Adrenal gland (tissue), 12 donors: ENCODE measurements around the gene GOLGA5. TPM values are rescaled to one million over a fixed set of nuclear protein-coding genes. Genes with fewer than 3 reads are reported as not detected.

Source experiments
- DNase-seq, 7 donors: peaks; one replicate each; pipeline ENCODE4 v3.0.0-alpha.2; 2019 to 2020
- H3K27ac ChIP-seq, 5 donors: fragments of 200-600 bp; sonication (generic) in 4 of 5; 1 replicate in 3 of 5; 2 replicates in 2 of 5; pipeline versions ENCODE4 v1.5.1 to v1.8.0; 2016 to 2020; ENCODE audit warnings: mild to moderate bottlenecking in 1 of 5
- H3K27me3 ChIP-seq: fragments of 200-600 bp; 2 replicates; pipeline ENCODE4 v1.8.0; 2021
- H3K36me3 ChIP-seq, 2 donors: fragments of 200-600 bp; replicated peaks in 1 of 2; 1 replicate in 1 of 2; 2 replicates in 1 of 2; pipeline versions ENCODE4 v1.5.1 to v1.8.0; 2018 to 2022
- H3K4me1 ChIP-seq, 2 donors: fragments of 200-600 bp; replicated peaks in 1 of 2; 1 replicate in 1 of 2; 2 replicates in 1 of 2; pipeline versions ENCODE4 v1.5.1 to v1.8.0; 2018 to 2021
- H3K4me3 ChIP-seq, 4 donors: fragments of 200-600 bp; sonication (generic) in 3 of 4; one replicate each; pipeline ENCODE4 v1.5.1; 2016 to 2018
- H3K9me3 ChIP-seq, 3 donors: fragments of 200-600 bp; sonication (generic) in 1 of 3; replicated peaks in 1 of 3; 1 replicate in 2 of 3; 2 replicates in 1 of 3; pipeline versions ENCODE4 v1.5.1 to v1.8.0; 2016 to 2021
- POLR2A ChIP-seq, 2 donors: fragments of 450-650 bp; IDR thresholded peaks; one replicate each; pipeline ENCODE4 v1.6.1; 2017; ENCODE audit warnings: antibody characterized with exemption in 2 of 2, mild to moderate bottlenecking in 2 of 2, moderate library complexity in 1 of 2
- WGBS, 4 donors: extraction: QIAGEN DNeasy Blood & Tissue Kit in 2 of 4; methylation state at CpG; one replicate each; pipeline versions ENCODE4 v1.1.5 to v1.1.7; 2013 to 2017; 5-methylcytosine and 5-hydroxymethylcytosine counted together
- intact Hi-C, 2 donors: fragments of 100-400 bp; cut with DNase I; formaldehyde crosslinking; loops; one replicate each; pipeline versions ENCODE4 v1.14.1 to v1.15.0; 2022 to 2023
- polyA plus RNA-seq, 3 donors: library from polyadenylated mRNA; stranded (reverse); fragments of 200-250 nt in 2 of 3; fragments of 350-450 nt in 1 of 3; fragmentation: Illumina TruSeq in 1 of 3; extraction: RNeasy Lipid Tissue Mini Kit (QIAGEN cat#74804) in 1 of 3; gene quantifications; one replicate each; pipeline ENCODE4 v1.2.3, GENCODE V29; 2013 to 2014
- total RNA-seq, 9 donors: library from RNA; depleted of rRNA in 4 of 9; stranded (reverse); fragments of >200 nt in 4 of 9; fragments of 120-200 nt in 1 of 9; fragmentation: NEBNext Ultra II Directional in 1 of 9; extraction: Animal tissue kit (Norgen Biotek cat#: 25700) in 1 of 9; gene quantifications; one replicate each; pipeline versions ENCODE4 v1.1.0 to v1.2.4, GENCODE V29; 2013 to 2023
- TF ChIP-seq, protein P1 (sequence below), 6 experiments: fragments of 450-650 bp in 4 of 6; fragments of 200-600 bp in 2 of 6; sonication (generic) in 1 of 6; IDR thresholded peaks; 1 replicate in 5 of 6; 2 replicates in 1 of 6; pipeline versions ENCODE4 v1.5.1 to v1.8.0; 2016 to 2021; ENCODE audit warnings: antibody characterized with exemption in 6 of 6, mild to moderate bottlenecking in 2 of 6, moderate library complexity in 1 of 6
- donor health status: healthy with polysubstance abuse.
- donor health status: Bipolar disorder and iron deficiency.
- donor health status: DM: yes; HTN: yes; CAD: no.
- donor health status: DM: no; HTN: no; CAD: no.
- donor health status: DM: no; HTN: no; CAD: no.
- donor health status: DM: yes; HTN: yes; CAD: no.

Gene GOLGA5
- total and polyA plus RNA-seq, 12 donors, result 24.6 to 85.1 (median 35.0) TPM

DNA sequence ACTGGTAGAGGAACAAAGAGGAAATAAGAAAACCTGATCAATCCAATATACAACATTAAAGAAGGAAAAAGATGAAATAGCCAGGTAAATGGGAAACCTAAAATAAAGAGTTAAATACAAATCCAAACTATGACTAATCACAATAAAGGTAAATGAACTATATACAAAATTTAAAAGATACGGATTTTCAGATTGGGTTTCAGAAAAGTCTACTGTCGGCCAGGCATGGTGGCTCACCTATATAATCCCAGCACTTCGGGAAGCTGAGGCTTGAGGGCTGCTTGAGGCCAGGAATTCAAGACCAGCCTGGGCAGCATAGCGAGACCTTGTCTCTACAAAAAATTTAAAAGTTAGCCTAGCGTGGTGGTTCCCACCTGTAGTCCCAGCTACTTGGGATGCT is 89.0 kb downstream of the GOLGA5 start:
- no peak for DNase-seq
- TF ChIP-seq POLR2A (IDR thresholded peaks at IDR 0.05), result no peak
- TF ChIP-seq, protein P1, sequence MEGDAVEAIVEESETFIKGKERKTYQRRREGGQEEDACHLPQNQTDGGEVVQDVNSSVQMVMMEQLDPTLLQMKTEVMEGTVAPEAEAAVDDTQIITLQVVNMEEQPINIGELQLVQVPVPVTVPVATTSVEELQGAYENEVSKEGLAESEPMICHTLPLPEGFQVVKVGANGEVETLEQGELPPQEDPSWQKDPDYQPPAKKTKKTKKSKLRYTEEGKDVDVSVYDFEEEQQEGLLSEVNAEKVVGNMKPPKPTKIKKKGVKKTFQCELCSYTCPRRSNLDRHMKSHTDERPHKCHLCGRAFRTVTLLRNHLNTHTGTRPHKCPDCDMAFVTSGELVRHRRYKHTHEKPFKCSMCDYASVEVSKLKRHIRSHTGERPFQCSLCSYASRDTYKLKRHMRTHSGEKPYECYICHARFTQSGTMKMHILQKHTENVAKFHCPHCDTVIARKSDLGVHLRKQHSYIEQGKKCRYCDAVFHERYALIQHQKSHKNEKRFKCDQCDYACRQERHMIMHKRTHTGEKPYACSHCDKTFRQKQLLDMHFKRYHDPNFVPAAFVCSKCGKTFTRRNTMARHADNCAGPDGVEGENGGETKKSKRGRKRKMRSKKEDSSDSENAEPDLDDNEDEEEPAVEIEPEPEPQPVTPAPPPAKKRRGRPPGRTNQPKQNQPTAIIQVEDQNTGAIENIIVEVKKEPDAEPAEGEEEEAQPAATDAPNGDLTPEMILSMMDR (IDR thresholded peaks at IDR 0.05), result no peak
- Histone ChIP-seq H3K36me3 (no peaks in the 10 kb centered on the region), H3K27me3 (no peaks in the 10 kb centered on the region), H3K4me3 (no peak overlapping the region), H3K4me1 (peaks cover under 1 to 8% of the 10 kb centered on the region in 2 donors), H3K9me3 (no peaks in the 10 kb centered on the region), H3K27ac (no peak overlapping the region)
- intact Hi-C loops, result no loop called here
- WGBS, 4 donors, result 87 to 94% (median 88%) methylated on average over 5 of the region's 5 CpGs

DNA sequence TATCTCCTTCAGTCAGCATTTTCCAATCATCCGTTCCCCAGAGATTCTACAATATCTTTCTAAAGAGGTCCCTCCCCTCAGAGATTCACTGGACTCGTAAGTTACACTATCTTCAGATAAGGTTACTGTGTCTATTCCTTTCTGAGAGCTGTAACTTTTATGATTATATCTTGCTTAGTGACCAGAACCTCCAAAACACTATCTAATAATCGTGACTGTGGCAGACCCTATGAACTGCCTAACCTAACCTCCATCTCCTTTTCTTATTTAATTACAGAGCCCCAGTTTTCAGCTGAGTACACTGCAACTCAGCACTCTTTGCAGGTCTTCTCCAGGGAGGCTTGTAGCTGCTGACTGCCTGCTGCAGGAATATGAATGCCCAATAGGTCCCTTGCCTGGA is 90.3 kb downstream of the GOLGA5 start:
- Histone ChIP-seq H3K4me1 (no peaks in the 10 kb centered on the region), H3K9me3 (no peaks in the 10 kb centered on the region), H3K36me3 (no peaks in the 10 kb centered on the region), H3K4me3 (no peak overlapping the region), H3K27me3 (no peaks in the 10 kb centered on the region), H3K27ac (no peak overlapping the region)
- intact Hi-C loops, result no loop called here
- TF ChIP-seq, protein P1 (IDR thresholded peaks at IDR 0.05), result no peak
- no peak for TF ChIP-seq POLR2A (IDR thresholded peaks at IDR 0.05)
- 39 to 44% (median 42%) methylated on average over 3 of the region's 3 CpGs for WGBS, 4 donors
- DNase-seq, result no peak

GRCh38 chr14:92885279-92886061 is 91.4 kb downstream of the GOLGA5 start:
- Histone ChIP-seq H3K4me3 (no peak overlapping the region), H3K4me1 (no peaks in the 10 kb centered on the region), H3K9me3 (no peaks in the 10 kb centered on the region), H3K36me3 (no peaks in the 10 kb centered on the region), H3K27ac (no peak overlapping the region), H3K27me3 (no peaks in the 10 kb centered on the region)
- peak in 1 of 7 donors; percentile 46 for DNase-seq
- 52 to 64% (median 54%) methylated on average over 8 of the region's 8 CpGs for WGBS, 4 donors
- TF ChIP-seq POLR2A (IDR thresholded peaks at IDR 0.05), result no peak
- intact Hi-C loops, result no loop called here

DNA sequence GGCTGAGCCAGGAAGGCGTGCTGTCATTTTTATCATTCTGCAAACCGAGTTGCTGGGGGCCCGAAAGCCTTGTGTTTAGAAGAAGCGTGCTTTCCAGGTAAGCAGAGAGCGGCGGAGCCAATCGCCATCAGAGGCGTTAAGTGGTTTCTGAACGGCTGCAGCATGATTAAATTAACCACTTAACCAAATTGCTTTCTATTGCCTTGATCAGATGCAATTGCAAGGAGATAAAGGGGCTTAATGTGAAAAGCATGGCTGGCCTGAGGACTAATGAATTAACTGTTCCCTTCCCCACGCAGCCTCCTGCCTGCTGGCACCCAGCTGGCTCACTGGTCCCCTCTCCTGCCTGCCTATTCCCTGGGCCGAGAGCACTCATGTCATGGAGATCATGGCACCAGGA is 92.2 kb downstream of the GOLGA5 start:
- WGBS, 4 donors, result 66 to 72% (median 69%) methylated on average over 11 of the region's 11 CpGs
- H3K9me3 ChIP-seq, result no peaks in the 10 kb centered on the region
- peak in 1 of 7 donors; percentile 88 for DNase-seq
- H3K36me3 ChIP-seq, result no peaks in the 10 kb centered on the region
- H3K27ac ChIP-seq, result no peak overlapping the region
- TF ChIP-seq POLR2A (IDR thresholded peaks at IDR 0.05), result no peak
- TF ChIP-seq, protein P1 (IDR thresholded peaks at IDR 0.05), result no peak
- no peaks in the 10 kb centered on the region for H3K27me3 ChIP-seq
- intact Hi-C loops, result no loop called here
- H3K4me3 ChIP-seq, result no peak overlapping the region
- no peaks in the 10 kb centered on the region for H3K4me1 ChIP-seq

GRCh38 chr14:92887157-92887556 is 93.1 kb downstream of the GOLGA5 start:
- no peaks in the 10 kb centered on the region for H3K4me1 ChIP-seq
- WGBS, 4 donors, result 58 to 85% (median 81%) methylated on average over 1 of the region's 1 CpG
- intact Hi-C loops, result no loop called here
- H3K9me3 ChIP-seq, result no peaks in the 10 kb centered on the region
- DNase-seq, result no peak
- H3K36me3 ChIP-seq, result no peaks in the 10 kb centered on the region
- no peaks in the 10 kb centered on the region for H3K27me3 ChIP-seq
- H3K27ac ChIP-seq, result no peak overlapping the region
- no peak overlapping the region for H3K4me3 ChIP-seq
- TF ChIP-seq, protein P1 (IDR thresholded peaks at IDR 0.05), result no peak
- TF ChIP-seq POLR2A (IDR thresholded peaks at IDR 0.05), result no peak
